SU-DHL-6 (cell line): Measurements from ENCODE around the gene TOR1AIP1.

Experiments used
- CTCF ChIP-seq: fragments of 200-600 bp; sonication (generic); IDR thresholded peaks from one replicate; pipeline ENCODE4 v1.5.1; 2017; ENCODE audit warnings: antibody characterized with exemption, mild to moderate bottlenecking, low read length, moderate library complexity; ENCODE audit not compliant: insufficient read depth, poor library complexity, severe bottlenecking
- EZH2phosphoT487 ChIP-seq: fragments of 200-600 bp; sonication (generic), shearing (Covaris generic); conservative IDR thresholded peaks from 2 replicates; pipeline ENCODE4 v1.6.1; 2018; ENCODE audit warnings: mild to moderate bottlenecking, antibody characterized with exemption, low read length, moderate library complexity, mixed read lengths

- TF ChIP-seq CTCF (peak; percentile 68), EZH2phosphoT487 (no peak)
Observed at GRCh38 chr1:179867493-179868330, 14.4 kb upstream of the TOR1AIP1 start.
